NCI-H2081 treated with DMSO at 0.1 percent for 48 hours (cell line): ENCODE data around the gene NOPCHAP1.
A peak's percentile ranks its signal among the peaks of the same experiment; 100 is the strongest.

Source experiments
- DNase-seq: peaks from one replicate; lab custom pipeline; 2025; lab: John Stamatoyannopoulos, UW

NOPCHAP1 gene

GRCh38 chr12:105020241-105020962, 34.3 kb downstream of the NOPCHAP1 start:
- no peak for DNase-seq

- DNase-seq: no peak
Observed at GRCh38 chr12:105024928-105025327, 38.8 kb downstream of the NOPCHAP1 start.

GRCh38 chr12:105025890-105026289, 39.8 kb downstream of the NOPCHAP1 start:
- peak; percentile 34 for DNase-seq

- DNase-seq: no peak
Observed at GRCh38 chr12:105026411-105026810, 40.3 kb downstream of the NOPCHAP1 start.

- DNase-seq: peak; percentile 43
Observed at GRCh38 chr12:105030820-105031807, 45.0 kb downstream of the NOPCHAP1 start.

- no peak for DNase-seq
Observed at GRCh38 chr12:105032703-105033357, 46.7 kb downstream of the NOPCHAP1 start.

- no peak for DNase-seq
Observed at GRCh38 chr12:105033851-105034250, 47.7 kb downstream of the NOPCHAP1 start.
